Mesothelial cell of epicardium (in vitro differentiated cells): Measurements from ENCODE around the gene ASCL5. TPM values are rescaled to one million over a fixed set of nuclear protein-coding genes. Genes with fewer than 3 reads are reported as not detected.

Experiments
- DNase-seq, 2 experiments: peaks; one replicate each; pipeline ENCODE4 v3.0.0; 2021; ENCODE audit warnings: low spot score in 2 of 2; ENCODE audit not compliant: unreplicated experiment in 2 of 2
- H3K27ac Mint-ChIP-seq: 2 replicates; pipeline ENCODE4 v1.8.0; 2021; ENCODE audit warnings: mixed read lengths
- H3K27me3 Mint-ChIP-seq: 2 replicates; pipeline ENCODE4 v1.8.0; 2021; ENCODE audit warnings: low read depth, mixed read lengths
- H3K36me3 Mint-ChIP-seq: 2 replicates; pipeline ENCODE4 v1.8.0; 2021; ENCODE audit warnings: mixed read lengths
- H3K4me1 Mint-ChIP-seq: 2 replicates; pipeline ENCODE4 v1.8.0; 2021; ENCODE audit warnings: mixed read lengths
- H3K4me3 Mint-ChIP-seq: 2 replicates; pipeline ENCODE4 v1.8.0; 2021; ENCODE audit warnings: mild to moderate bottlenecking, moderate library complexity, mixed read lengths
- H3K9me3 Mint-ChIP-seq: 2 replicates; pipeline ENCODE4 v1.8.0; 2021; ENCODE audit warnings: mixed read lengths
- CTCF ChIP-seq: fragments of 200-600 bp; sonication (generic); IDR thresholded peaks from one replicate; pipeline ENCODE4 v1.5.0; 2021; ENCODE audit warnings: antibody characterized with exemption; ENCODE audit not compliant: unreplicated experiment
- total RNA-seq: library from RNA; stranded (reverse); gene quantifications from 3 replicates; pipeline ENCODE4 v1.2.1, GENCODE V29; 2021

ASCL5 gene
- total RNA-seq, 1 donor from 2014 or later, result not detected

DNA sequence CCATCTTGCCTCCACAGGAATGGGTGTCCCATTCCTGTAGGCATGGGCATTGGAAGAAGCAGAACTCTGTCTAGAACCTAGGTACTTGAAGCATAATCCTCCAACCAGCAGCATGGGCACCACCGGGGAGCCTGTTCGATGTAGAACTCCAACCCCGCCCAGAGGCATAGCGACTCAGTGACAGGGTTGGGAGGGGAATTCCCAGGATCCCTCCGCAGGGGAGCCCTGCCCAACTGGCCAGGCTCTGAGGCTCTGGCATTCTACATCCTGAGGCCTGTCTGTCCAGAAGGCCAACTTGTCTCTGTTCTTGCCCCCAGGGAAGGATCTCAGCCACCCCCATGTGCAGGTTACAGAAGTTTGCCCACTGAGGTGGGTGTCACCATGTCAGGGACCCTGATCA, 53.0 kb downstream of the ASCL5 start:
- H3K4me1 Mint-ChIP-seq, result no peaks in the 10 kb centered on the region
- no peak for DNase-seq
- no peak for TF ChIP-seq CTCF
- H3K36me3 Mint-ChIP-seq, result no peaks in the 10 kb centered on the region
- no peak overlapping the region for H3K4me3 Mint-ChIP-seq
- H3K9me3 Mint-ChIP-seq, result no peaks in the 10 kb centered on the region
- peaks cover 2% of the 10 kb centered on the region for H3K27me3 Mint-ChIP-seq
- no peak overlapping the region for H3K27ac Mint-ChIP-seq

DNA sequence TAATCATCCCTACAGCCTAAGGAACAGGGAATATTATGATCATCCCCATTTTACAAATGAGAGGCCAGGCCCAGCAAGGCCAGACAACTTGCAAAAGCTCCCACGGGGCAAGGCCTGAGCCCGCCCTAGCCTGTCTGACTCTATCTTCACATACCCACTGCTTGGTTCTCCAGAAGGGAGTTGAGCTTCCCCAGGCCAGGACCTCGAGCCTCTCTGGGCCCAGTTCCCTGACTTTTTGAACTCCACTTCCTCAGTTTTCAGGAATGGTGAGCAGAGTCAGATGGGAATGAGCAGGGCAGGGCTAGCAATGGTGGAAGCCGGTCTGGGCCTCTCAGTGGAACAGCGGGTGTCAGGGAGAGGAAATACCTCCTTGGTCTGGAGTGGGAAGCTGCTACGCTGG, 54.1 kb downstream of the ASCL5 start:
- H3K27me3 Mint-ChIP-seq, result peaks cover 2% of the 10 kb centered on the region
- H3K9me3 Mint-ChIP-seq, result no peaks in the 10 kb centered on the region
- H3K27ac Mint-ChIP-seq, result no peak overlapping the region
- DNase-seq, result no peak
- no peaks in the 10 kb centered on the region for H3K36me3 Mint-ChIP-seq
- no peak overlapping the region for H3K4me3 Mint-ChIP-seq
- H3K4me1 Mint-ChIP-seq, result no peaks in the 10 kb centered on the region
- TF ChIP-seq CTCF, result no peak

GRCh38 chr1:201072149-201072548, 54.8 kb downstream of the ASCL5 start:
- DNase-seq, result no peak
- H3K4me3 Mint-ChIP-seq, result no peak overlapping the region
- no peak for TF ChIP-seq CTCF
- H3K27ac Mint-ChIP-seq, result no peak overlapping the region
- peaks cover 2% of the 10 kb centered on the region for H3K27me3 Mint-ChIP-seq
- H3K4me1 Mint-ChIP-seq, result no peaks in the 10 kb centered on the region
- H3K36me3 Mint-ChIP-seq, result no peaks in the 10 kb centered on the region
- H3K9me3 Mint-ChIP-seq, result no peaks in the 10 kb centered on the region

- Mint-ChIP-seq H3K27me3 (peaks cover 2% of the 10 kb centered on the region), H3K9me3 (no peaks in the 10 kb centered on the region), H3K4me3 (no peak overlapping the region), H3K4me1 (no peaks in the 10 kb centered on the region), H3K27ac (no peak overlapping the region), H3K36me3 (no peaks in the 10 kb centered on the region)
- no peak for TF ChIP-seq CTCF
- DNase-seq, result no peak
Observed at GRCh38 chr1:201069636-201070035, 57.3 kb downstream of the ASCL5 start.

DNA sequence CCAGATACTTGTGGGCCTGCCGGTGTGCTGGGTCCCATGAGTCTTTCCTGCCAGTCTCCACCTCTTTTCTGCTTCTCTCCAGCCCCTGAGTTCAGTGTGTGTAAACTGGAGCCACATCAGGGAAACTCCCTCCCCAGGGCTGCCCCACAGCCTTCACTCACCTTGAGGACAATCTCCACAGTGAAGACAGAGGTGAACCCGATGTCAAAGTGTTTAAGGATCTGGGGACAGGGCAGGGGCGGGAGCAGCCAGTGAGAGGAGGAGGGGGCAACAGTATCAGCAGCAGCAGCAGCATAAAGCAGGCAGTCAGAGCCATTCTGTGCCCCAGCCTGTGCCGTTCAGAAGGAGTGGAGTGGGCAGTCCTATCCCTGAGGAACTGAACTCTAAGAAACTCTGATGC, 58.0 kb downstream of the ASCL5 start:
- H3K36me3 Mint-ChIP-seq, result no peaks in the 10 kb centered on the region
- peaks cover 2% of the 10 kb centered on the region for H3K27me3 Mint-ChIP-seq
- no peak for TF ChIP-seq CTCF
- H3K9me3 Mint-ChIP-seq, result no peaks in the 10 kb centered on the region
- H3K4me1 Mint-ChIP-seq, result peaks cover under 1% of the 10 kb centered on the region
- no peak for DNase-seq
- H3K27ac Mint-ChIP-seq, result no peak overlapping the region
- no peak overlapping the region for H3K4me3 Mint-ChIP-seq

GRCh38 chr1:201066986-201067385, 60.0 kb downstream of the ASCL5 start:
- H3K4me1 Mint-ChIP-seq, result peaks cover 5% of the 10 kb centered on the region
- peaks cover 2% of the 10 kb centered on the region for H3K27me3 Mint-ChIP-seq
- DNase-seq, result no peak
- H3K9me3 Mint-ChIP-seq, result no peaks in the 10 kb centered on the region
- TF ChIP-seq CTCF, result no peak
- no peaks in the 10 kb centered on the region for H3K36me3 Mint-ChIP-seq
- H3K27ac Mint-ChIP-seq, result no peak overlapping the region
- no peak overlapping the region for H3K4me3 Mint-ChIP-seq
